SK-N-MC (cell line): ENCODE data around the gene ERC2.

ENCODE experiments used
- EZH2 ChIP-seq: fragments of 200-600 bp; sonication (generic); IDR thresholded peaks from one replicate; pipeline ENCODE4 v1.6.1; 2017; ENCODE audit warnings: antibody characterized with exemption
- FOXP2 ChIP-seq: optimal IDR thresholded peaks from 2 replicates; pipeline ENCODE3; 2011; ENCODE audit warnings: mild to moderate bottlenecking, moderate library complexity; ENCODE audit not compliant: insufficient read depth; ENCODE audit errors: extremely low read length, control extremely low read depth
- POLR2AphosphoS5 ChIP-seq: IDR thresholded peaks from 2 replicates; pipeline ENCODE4 v1.6.1; 2012; ENCODE audit warnings: mild to moderate bottlenecking, low read depth, low read length, borderline replicate concordance

DNA sequence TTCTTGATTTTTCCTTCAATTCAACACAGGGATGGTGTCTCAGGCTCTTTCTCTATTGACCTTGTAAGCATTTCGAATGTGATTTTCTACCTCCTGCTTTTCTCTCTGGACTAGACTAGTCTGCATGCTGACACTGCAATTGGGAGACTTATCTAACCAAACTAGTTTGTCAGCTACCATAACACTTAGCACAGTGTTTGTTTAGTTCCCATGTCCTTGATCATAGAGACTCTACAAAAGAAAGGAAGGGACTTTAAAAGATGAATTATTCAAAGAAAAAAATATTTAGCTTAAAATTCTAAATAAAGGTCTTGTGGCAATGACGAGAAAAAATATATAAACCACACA lies 407.0 kb downstream of the ERC2 start:
- TF ChIP-seq POLR2AphosphoS5 (no peak), EZH2 (no peak), FOXP2 (no peak)
